Measurements from ENCODE around the gene DSCAM.

DSCAM gene

GRCh38 chr21:40074198-40074597, 772.8 kb downstream of the DSCAM start:
- in situ Hi-C loops (cut with MboI; ENCODE audit: low pct_unique_long_range_greater_than_20kb, low sequenced_read_pairs, unreplicated experiment) = no loop called here
- no peak for TF ChIP-seq CTCF (IDR thresholded peaks at IDR 0.05; ENCODE audit: extremely low read depth, insufficient read depth, missing control alignments)
- no peak for DNase-seq (ENCODE audit: low spot score)

- in situ Hi-C loops (cut with MboI; ENCODE audit: low pct_unique_long_range_greater_than_20kb, low sequenced_read_pairs, unreplicated experiment) = no loop called here
- no peak for TF ChIP-seq CTCF (IDR thresholded peaks at IDR 0.05; ENCODE audit: extremely low read depth, insufficient read depth, missing control alignments)
- DNase-seq (ENCODE audit: low spot score) = no peak
These were observed 773.3 kb downstream of the DSCAM start for GRCh38 chr21:40073642-40074041.

GRCh38 chr21:40070871-40071270, 776.1 kb downstream of the DSCAM start:
- DNase-seq (ENCODE audit: low spot score) = no peak
- in situ Hi-C loops (cut with MboI; ENCODE audit: low pct_unique_long_range_greater_than_20kb, low sequenced_read_pairs, unreplicated experiment) = no loop called here
- no peak for TF ChIP-seq CTCF (IDR thresholded peaks at IDR 0.05; ENCODE audit: extremely low read depth, insufficient read depth, missing control alignments)

GRCh38 chr21:40067751-40068150, 779.2 kb downstream of the DSCAM start:
- no peak for TF ChIP-seq CTCF (IDR thresholded peaks at IDR 0.05; ENCODE audit: extremely low read depth, insufficient read depth, missing control alignments)
- in situ Hi-C loops (cut with MboI; ENCODE audit: low pct_unique_long_range_greater_than_20kb, low sequenced_read_pairs, unreplicated experiment) = no loop called here
- no peak for DNase-seq (ENCODE audit: low spot score)

GRCh38 chr21:40066221-40066620, 780.7 kb downstream of the DSCAM start:
- no peak for DNase-seq (ENCODE audit: low spot score)
- TF ChIP-seq CTCF (IDR thresholded peaks at IDR 0.05; ENCODE audit: extremely low read depth, insufficient read depth, missing control alignments) = no peak
- in situ Hi-C loops (cut with MboI; ENCODE audit: low pct_unique_long_range_greater_than_20kb, low sequenced_read_pairs, unreplicated experiment) = no loop called here

GRCh38 chr21:40060083-40060677, 786.8 kb downstream of the DSCAM start:
- in situ Hi-C loops (cut with MboI; ENCODE audit: low pct_unique_long_range_greater_than_20kb, low sequenced_read_pairs, unreplicated experiment) = no loop called here

More at GRCh38 chr21:40060083-40060677, 786.8 kb downstream of the DSCAM start:
- TF ChIP-seq CTCF (IDR thresholded peaks at IDR 0.05; ENCODE audit: extremely low read depth, insufficient read depth, missing control alignments) = no peak
- DNase-seq (ENCODE audit: low spot score) = no peak

Measured in GM13977 (cell line).